Astrocyte of the spinal cord (primary cell): ENCODE results near the gene ADGRD1.

Source experiments
- DNase-seq: peaks from one replicate; pipeline ENCODE4 v3.0.0; 2011; ENCODE audit warnings: low read depth, low spot score
- H3K4me3 ChIP-seq: 2 replicates; pipeline ENCODE4 v1.5.1; 2011; ENCODE audit warnings: low read depth, mild to moderate bottlenecking, low read length, moderate library complexity
- CTCF ChIP-seq: IDR thresholded peaks from 2 replicates; pipeline ENCODE4 v1.5.1; 2012; ENCODE audit warnings: low read depth, mild to moderate bottlenecking, low read length, inconsistent platforms
- in situ Hi-C: cut with HindIII; loops from 2 replicates; pipeline ENCODE4 v1.10.0; 2017; ENCODE audit warnings: low sequenced_read_pairs

The ADGRD1 gene

GRCh38 chr12:131025234-131025633 is 71.5 kb downstream of the ADGRD1 start:
- DNase-seq = no peak
- no peak for TF ChIP-seq CTCF
- no peak overlapping the region for H3K4me3 ChIP-seq
- in situ Hi-C loops = no loop called here

- DNase-seq = no peak
- no peak for TF ChIP-seq CTCF
- H3K4me3 ChIP-seq = no peak overlapping the region
- in situ Hi-C loops = no loop called here
Measured at GRCh38 chr12:131025939-131026702, 72.4 kb downstream of the ADGRD1 start.

- in situ Hi-C loops = no loop called here
- no peak for TF ChIP-seq CTCF
- H3K4me3 ChIP-seq = no peak overlapping the region
- no peak for DNase-seq
Measured at GRCh38 chr12:131026754-131027153, 73.0 kb downstream of the ADGRD1 start.

GRCh38 chr12:131027264-131027663 is 73.6 kb downstream of the ADGRD1 start:
- no peak overlapping the region for H3K4me3 ChIP-seq
- in situ Hi-C loops = no loop called here
- no peak for TF ChIP-seq CTCF
- no peak for DNase-seq

GRCh38 chr12:131027876-131028586 is 74.3 kb downstream of the ADGRD1 start:
- in situ Hi-C loops = no loop called here
- TF ChIP-seq CTCF = no peak
- no peak for DNase-seq
- H3K4me3 ChIP-seq = no peak overlapping the region

GRCh38 chr12:131028587-131029338 is 75.1 kb downstream of the ADGRD1 start:
- in situ Hi-C loops = no loop called here
- no peak for TF ChIP-seq CTCF
- H3K4me3 ChIP-seq = no peak overlapping the region
- DNase-seq = no peak
